ENCODE measurements around the gene NCKAP1. TPM values are rescaled to one million over a fixed set of nuclear protein-coding genes. Genes with fewer than 3 reads are reported as not detected.

NCKAP1 gene
- total and polyA plus RNA-seq, 2 of the 4 experiments (the other 2 are of a cell fraction) = 91.1 to 160 TPM

DNA sequence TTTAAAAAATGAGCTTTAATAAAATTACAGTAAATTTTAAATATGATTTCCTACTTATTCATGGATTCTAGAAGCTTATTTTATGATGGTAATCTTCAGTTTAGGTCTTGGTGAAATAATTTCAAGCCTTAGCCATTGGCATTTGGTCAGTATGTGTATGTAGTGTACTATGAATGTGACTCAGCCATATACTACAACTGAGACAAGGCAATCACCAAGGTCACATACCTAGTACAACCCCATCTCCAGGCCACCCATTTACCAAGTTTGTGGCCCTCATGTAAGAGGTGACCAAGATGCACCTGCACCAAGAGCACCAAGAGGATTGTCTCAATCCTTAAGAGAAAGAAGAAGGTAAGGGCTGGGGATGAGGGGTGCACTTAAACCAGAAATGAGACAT, 117.0 kb downstream of the NCKAP1 start:
- H2BK5ac ChIP-seq (ENCODE audit: low read depth, low read length, poor library complexity, severe bottlenecking) = no peak overlapping the region
- H4K20me1 ChIP-seq (ENCODE audit: insufficient read depth, low read length) = 0 out of 2 replicates have a peak, but pooled peaks cover under 1% of the 10 kb centered on the region
- H3K4me2 ChIP-seq (ENCODE audit: low read depth, low read length) = no peak overlapping the region
- H3K27ac ChIP-seq (ENCODE audit: insufficient read depth, low read length) = no peak overlapping the region
- H3K9me1 ChIP-seq (ENCODE audit: insufficient read depth, low read length) = peaks cover 2% of the 10 kb centered on the region
- H4K8ac ChIP-seq (ENCODE audit: low read depth in 2 of 2, low read length in 2 of 2) = no peak overlapping the region
- H4K5ac ChIP-seq (ENCODE audit: low read depth, low read length) = no peak overlapping the region
- H2AK5ac ChIP-seq (ENCODE audit: low read depth, low read length) = no peak overlapping the region
- H2BK120ac ChIP-seq (ENCODE audit: low read depth, low read length) = no peak overlapping the region
- H3K79me1 ChIP-seq (ENCODE audit: low read depth in 1 of 2, low read length in 2 of 2) = peaks cover under 1 to 9% of the 10 kb centered on the region in 2 experiments; a peak in 3 of 4 replicates
- POLR2A ChIA-PET (ENCODE audit: unreplicated experiment) = no interaction called here
- H4K91ac ChIP-seq (ENCODE audit: insufficient read depth, low read depth, low read length) = no peak overlapping the region
- H3K56ac ChIP-seq (ENCODE audit: extremely low read depth, insufficient read depth, low read length) = no peak overlapping the region
- no TSS peak for BruUV-seq (replicated peaks)
- peaks cover 11% of the 10 kb centered on the region for H3K36me3 ChIP-seq (ENCODE audit: control insufficient read depth, insufficient read depth, low read length)
- H2BK20ac ChIP-seq (ENCODE audit: low read depth, low read length) = no peak overlapping the region
- ATAC-seq (ENCODE audit: low read depth) (no peak), DNase-seq (no peak)
- H3K9ac ChIP-seq (ENCODE audit: low read depth, low read length) = no peak overlapping the region
- in situ Hi-C loops (cut with MboI; ENCODE audit: low sequenced_read_pairs) (no loop called here), intact Hi-C loops (cut with micrococcal nuclease) (loop anchor here (10.0 kb wide), 1 partner anchor 54 kb away; no protein-coding TSS in a partner anchor), dilution Hi-C loops (cut with HindIII; ENCODE audit: low sequenced_read_pairs, unreplicated experiment) (no loop called here)
- H2BK15ac ChIP-seq (ENCODE audit: low read depth, low read length) = no peak overlapping the region
- H3K9me3 ChIP-seq (ENCODE audit: control insufficient read depth, insufficient read depth, low read length) = no peaks in the 10 kb centered on the region
- H3K23ac ChIP-seq (ENCODE audit: low read depth, low read length) = no peak overlapping the region
- no peak overlapping the region for H3K4ac ChIP-seq (ENCODE audit: low read depth, low read length)
- peaks cover 2% of the 10 kb centered on the region; the same call in 1 of the 2 replicates for H3K4me1 ChIP-seq (ENCODE audit: control insufficient read depth, insufficient read depth, low read length)
- TF ChIP-seq MAFK (IDR thresholded peaks at IDR 0.05; ENCODE audit: low read depth, low read length) (no peak), POLR2A (IDR thresholded peaks at IDR 0.05; ENCODE audit: low read depth, low read length) (no peak), BHLHE40 (IDR thresholded peaks at IDR 0.05; ENCODE audit: low read depth, low read length) (no peak), CHD1 (IDR thresholded peaks at IDR 0.05; ENCODE audit: low read depth, low read length) (no peak), SMC3 (IDR thresholded peaks at IDR 0.05; ENCODE audit: low read depth, low read length) (no peak), NFE2L2 (IDR thresholded peaks at IDR 0.05; ENCODE audit: low read depth, low read length) (no peak), RCOR1 (IDR thresholded peaks at IDR 0.05; ENCODE audit: insufficient replicate concordance, low read length) (no peak), RAD21 (IDR thresholded peaks at IDR 0.05; ENCODE audit: low read length) (no peak), MXI1 (IDR thresholded peaks at IDR 0.05; ENCODE audit: borderline replicate concordance, low read depth, low read length) (no peak)
- TF ChIP-seq, protein P1, sequence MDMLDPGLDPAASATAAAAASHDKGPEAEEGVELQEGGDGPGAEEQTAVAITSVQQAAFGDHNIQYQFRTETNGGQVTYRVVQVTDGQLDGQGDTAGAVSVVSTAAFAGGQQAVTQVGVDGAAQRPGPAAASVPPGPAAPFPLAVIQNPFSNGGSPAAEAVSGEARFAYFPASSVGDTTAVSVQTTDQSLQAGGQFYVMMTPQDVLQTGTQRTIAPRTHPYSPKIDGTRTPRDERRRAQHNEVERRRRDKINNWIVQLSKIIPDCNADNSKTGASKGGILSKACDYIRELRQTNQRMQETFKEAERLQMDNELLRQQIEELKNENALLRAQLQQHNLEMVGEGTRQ (IDR thresholded peaks at IDR 0.05; ENCODE audit: low read depth, low read length) = no peak
- TF ChIP-seq, protein P2, sequence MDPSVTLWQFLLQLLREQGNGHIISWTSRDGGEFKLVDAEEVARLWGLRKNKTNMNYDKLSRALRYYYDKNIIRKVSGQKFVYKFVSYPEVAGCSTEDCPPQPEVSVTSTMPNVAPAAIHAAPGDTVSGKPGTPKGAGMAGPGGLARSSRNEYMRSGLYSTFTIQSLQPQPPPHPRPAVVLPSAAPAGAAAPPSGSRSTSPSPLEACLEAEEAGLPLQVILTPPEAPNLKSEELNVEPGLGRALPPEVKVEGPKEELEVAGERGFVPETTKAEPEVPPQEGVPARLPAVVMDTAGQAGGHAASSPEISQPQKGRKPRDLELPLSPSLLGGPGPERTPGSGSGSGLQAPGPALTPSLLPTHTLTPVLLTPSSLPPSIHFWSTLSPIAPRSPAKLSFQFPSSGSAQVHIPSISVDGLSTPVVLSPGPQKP (IDR thresholded peaks at IDR 0.05; ENCODE audit: borderline replicate concordance, low read depth, low read length) = no peak
- no peaks in the 10 kb centered on the region for H3K27me3 ChIP-seq (ENCODE audit: control insufficient read depth, insufficient read depth, low read length)
- no peak overlapping the region for H3K18ac ChIP-seq (ENCODE audit: low read depth, low read length)
- H2AFZ ChIP-seq (replicated peaks; ENCODE audit: low read length, poor library complexity) = no peak overlapping the region
- CTCF ChIA-PET = no interaction called here
- no peak overlapping the region for H2AK9ac ChIP-seq (replicated peaks; ENCODE audit: low read depth, low read length, poor library complexity)
- H3K4me3 ChIP-seq (ENCODE audit: insufficient read depth, low read depth, low read length) = no peak overlapping the region
- H3K14ac ChIP-seq (replicated peaks; ENCODE audit: low read depth, low read length) = no peak overlapping the region
